ENCODE results near the gene SIAH3. TPM values are rescaled to one million over a fixed set of nuclear protein-coding genes. Genes with fewer than 3 reads are reported as not detected.

Gene SIAH3
- total and polyA plus RNA-seq, 3 donors from 2014 or later, result 0.19 to 0.47 (median 0.36) TPM

DNA sequence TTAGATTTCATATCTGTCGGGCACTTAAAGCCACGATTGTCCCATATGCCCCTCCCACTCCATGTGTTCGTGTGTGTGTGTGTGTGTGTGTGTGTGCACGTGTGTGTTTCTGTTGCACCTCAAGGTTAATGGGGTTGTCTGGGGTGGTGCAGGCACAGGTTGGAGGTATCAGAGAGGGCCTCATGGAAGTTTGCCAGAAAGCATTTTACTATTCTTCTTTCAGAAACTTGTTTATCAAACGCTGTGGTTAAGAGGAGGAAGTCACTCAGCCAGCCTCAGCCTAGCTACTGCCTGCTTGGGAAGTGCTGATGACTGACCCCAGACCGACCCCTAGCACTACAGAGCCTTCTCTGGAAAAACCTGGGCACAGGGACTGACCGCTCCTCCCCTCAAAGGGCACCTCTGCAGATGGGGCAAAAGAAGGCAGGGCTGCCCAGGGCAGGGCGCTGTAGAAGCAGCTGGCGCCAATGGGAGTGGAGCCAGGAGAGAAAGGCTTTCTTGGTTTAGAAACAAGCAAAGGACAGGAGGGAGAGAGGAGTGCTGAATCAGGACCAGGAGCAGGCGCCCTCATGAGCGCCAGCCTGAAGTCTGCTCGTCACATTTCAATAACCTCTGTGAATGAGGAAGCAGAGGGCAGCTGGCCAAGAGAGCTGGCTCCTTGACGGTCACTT lies 3.9 kb downstream of the SIAH3 start:
- intact Hi-C loops (cut with DNase I; ENCODE audit: low total_unique reads), result no loop called here
- Histone ChIP-seq H3K27ac (no peak overlapping the region), H3K36me3 (ENCODE audit: low read depth, missing control alignments) (no peaks in the 10 kb centered on the region), H3K4me3 (no peak overlapping the region), H3K27me3 (no peaks in the 10 kb centered on the region), H3K4me1 (peaks cover 19% of the 10 kb centered on the region), H3K9me3 (no peaks in the 10 kb centered on the region)
- 57 to 68% methylated on average over 13 of the region's 13 CpGs for WGBS, 2 donors
- no peak for TF ChIP-seq CTCF (IDR thresholded peaks at IDR 0.05)
- no peak for TF ChIP-seq POLR2A (IDR thresholded peaks at IDR 0.05)
- DNase-seq, result no peak

DNA sequence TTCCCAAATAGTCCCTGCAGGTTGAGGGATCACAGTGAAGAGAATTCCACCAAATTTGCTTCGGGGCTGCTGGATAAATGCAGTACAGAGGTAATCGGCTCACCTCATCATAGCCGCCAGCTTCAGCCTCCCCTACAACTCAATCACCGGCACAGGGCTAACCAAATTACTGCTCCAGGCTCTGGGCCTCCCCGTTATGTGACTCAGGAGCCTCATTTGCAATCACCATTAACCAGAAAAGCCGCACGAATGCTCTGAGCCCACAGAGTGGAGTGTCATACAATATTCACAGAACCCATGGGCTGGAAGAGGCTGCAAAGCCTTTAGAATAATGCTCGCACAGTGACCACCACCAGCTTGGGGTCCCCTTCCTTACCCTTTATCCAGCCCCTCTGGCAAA lies 4.9 kb downstream of the SIAH3 start:
- no peak overlapping the region for H3K4me3 ChIP-seq
- no peaks in the 10 kb centered on the region for H3K27me3 ChIP-seq
- TF ChIP-seq CTCF (IDR thresholded peaks at IDR 0.05), result no peak
- TF ChIP-seq POLR2A (IDR thresholded peaks at IDR 0.05), result no peak
- no peak overlapping the region for H3K27ac ChIP-seq
- DNase-seq, result no peak
- WGBS, 2 donors, result 81 to 93% methylated on average over 8 of the region's 8 CpGs
- no peaks in the 10 kb centered on the region for H3K9me3 ChIP-seq
- intact Hi-C loops (cut with DNase I; ENCODE audit: low total_unique reads), result no loop called here
- H3K36me3 ChIP-seq (ENCODE audit: low read depth, missing control alignments), result no peaks in the 10 kb centered on the region
- peaks cover 16% of the 10 kb centered on the region for H3K4me1 ChIP-seq

- Histone ChIP-seq H3K36me3 (ENCODE audit: low read depth, missing control alignments) (no peaks in the 10 kb centered on the region), H3K27me3 (no peaks in the 10 kb centered on the region), H3K9me3 (no peaks in the 10 kb centered on the region), H3K27ac (no peak overlapping the region), H3K4me1 (no peaks in the 10 kb centered on the region), H3K4me3 (no peak overlapping the region)
- DNase-seq, result no peak
- 66 to 85% methylated on average over 10 to 12 of the region's 12 CpGs for WGBS, 2 donors
- intact Hi-C loops (cut with DNase I; ENCODE audit: low total_unique reads), result no loop called here
- no peak for TF ChIP-seq CTCF (IDR thresholded peaks at IDR 0.05)
- no peak for TF ChIP-seq POLR2A (IDR thresholded peaks at IDR 0.05)
Measured at GRCh38 chr13:45838171-45838745, 13.3 kb downstream of the SIAH3 start.

GRCh38 chr13:45837111-45837510 lies 14.4 kb downstream of the SIAH3 start:
- Histone ChIP-seq H3K4me3 (no peak overlapping the region), H3K9me3 (no peaks in the 10 kb centered on the region), H3K4me1 (no peaks in the 10 kb centered on the region), H3K27ac (no peak overlapping the region), H3K36me3 (ENCODE audit: low read depth, missing control alignments) (no peaks in the 10 kb centered on the region), H3K27me3 (no peaks in the 10 kb centered on the region)
- intact Hi-C loops (cut with DNase I; ENCODE audit: low total_unique reads), result no loop called here
- no peak for DNase-seq
- TF ChIP-seq POLR2A (IDR thresholded peaks at IDR 0.05) (no peak), CTCF (IDR thresholded peaks at IDR 0.05) (no peak)
- 61 to 66% methylated on average over 1 of the region's 1 CpG for WGBS, 2 donors
